ENCODE data around the gene NUP54.

DNA sequence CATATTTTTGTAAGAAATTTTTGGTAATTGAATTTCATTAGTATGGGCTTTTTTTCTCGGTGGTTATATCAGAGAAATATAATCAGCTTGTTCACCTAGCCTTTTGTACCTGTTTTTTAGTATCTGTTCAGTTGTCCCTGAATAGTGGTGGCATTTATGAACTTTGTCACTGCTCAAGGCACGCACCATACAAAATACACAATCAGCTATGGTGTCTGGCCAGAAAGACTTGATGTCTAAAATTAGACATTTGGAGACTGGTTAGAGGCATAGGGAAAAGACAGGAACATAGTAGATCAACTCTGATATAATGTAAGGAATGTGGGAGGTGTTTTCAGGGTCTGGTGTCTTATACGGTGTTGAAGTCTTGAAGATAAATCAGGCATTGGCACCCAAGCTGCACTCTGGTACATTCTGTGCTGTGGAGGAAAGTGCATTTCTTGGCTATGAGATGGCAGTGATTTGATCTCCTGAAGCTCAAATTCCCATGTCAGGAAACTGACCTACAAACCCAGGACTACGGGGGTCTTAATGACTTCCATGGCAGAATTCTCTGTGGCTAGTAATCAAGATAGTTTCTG, 70.1 kb downstream of the NUP54 start:
- TF ChIP-seq, protein P1, sequence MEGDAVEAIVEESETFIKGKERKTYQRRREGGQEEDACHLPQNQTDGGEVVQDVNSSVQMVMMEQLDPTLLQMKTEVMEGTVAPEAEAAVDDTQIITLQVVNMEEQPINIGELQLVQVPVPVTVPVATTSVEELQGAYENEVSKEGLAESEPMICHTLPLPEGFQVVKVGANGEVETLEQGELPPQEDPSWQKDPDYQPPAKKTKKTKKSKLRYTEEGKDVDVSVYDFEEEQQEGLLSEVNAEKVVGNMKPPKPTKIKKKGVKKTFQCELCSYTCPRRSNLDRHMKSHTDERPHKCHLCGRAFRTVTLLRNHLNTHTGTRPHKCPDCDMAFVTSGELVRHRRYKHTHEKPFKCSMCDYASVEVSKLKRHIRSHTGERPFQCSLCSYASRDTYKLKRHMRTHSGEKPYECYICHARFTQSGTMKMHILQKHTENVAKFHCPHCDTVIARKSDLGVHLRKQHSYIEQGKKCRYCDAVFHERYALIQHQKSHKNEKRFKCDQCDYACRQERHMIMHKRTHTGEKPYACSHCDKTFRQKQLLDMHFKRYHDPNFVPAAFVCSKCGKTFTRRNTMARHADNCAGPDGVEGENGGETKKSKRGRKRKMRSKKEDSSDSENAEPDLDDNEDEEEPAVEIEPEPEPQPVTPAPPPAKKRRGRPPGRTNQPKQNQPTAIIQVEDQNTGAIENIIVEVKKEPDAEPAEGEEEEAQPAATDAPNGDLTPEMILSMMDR (IDR thresholded peaks at IDR 0.05; ENCODE audit: low read depth, low read length, poor library complexity, severe bottlenecking) = no peak
- no peak for TF ChIP-seq EZH2phosphoT487 (IDR thresholded peaks at IDR 0.05; ENCODE audit: borderline replicate concordance, low read length)

All from DOHH2 (cell line).